ENCODE results near the gene MISP.

MISP gene

DNA sequence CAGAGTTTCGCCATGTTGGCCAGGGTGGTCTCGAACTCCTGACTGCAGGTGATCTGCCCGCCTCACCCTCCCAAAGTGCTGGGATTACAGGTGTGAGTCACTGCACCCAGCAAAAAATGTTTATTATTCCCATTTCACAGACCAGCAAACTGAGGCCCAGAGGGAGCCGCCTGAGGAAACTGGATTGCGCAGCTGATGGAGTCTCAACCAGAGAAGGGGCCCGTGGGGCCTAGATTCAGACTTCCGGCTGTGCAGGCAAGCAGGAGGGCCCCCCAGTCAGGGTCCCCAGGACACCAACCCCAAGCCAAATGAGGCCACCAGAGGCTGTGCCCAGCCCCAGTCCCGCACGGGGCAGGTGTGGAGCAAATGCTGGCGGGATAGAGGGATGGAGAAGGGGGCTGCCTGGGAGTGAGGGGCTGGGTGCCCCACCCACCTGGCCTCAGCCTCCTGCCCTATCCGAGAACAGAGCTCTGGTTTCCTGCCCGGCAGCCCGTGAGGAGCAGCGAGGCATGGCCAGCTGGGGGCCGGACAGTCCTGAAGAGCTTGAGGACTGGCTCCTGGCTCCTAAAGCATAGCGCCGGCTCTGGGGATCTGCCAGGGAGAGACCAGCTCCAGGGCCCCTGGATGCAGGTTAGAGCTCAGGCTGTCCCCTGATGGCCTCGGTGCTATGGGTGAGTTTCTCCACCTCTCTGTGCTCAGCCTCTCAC, 22.0 kb downstream of the MISP start:
- Histone ChIP-seq H3K27me3 (ENCODE audit: insufficient read depth, poor library complexity, severe bottlenecking) (no peaks in the 10 kb centered on the region), H3K27ac (replicated peaks) (no peak overlapping the region), H3K4me3 (replicated peaks; ENCODE audit: insufficient read depth, low read length) (no peak overlapping the region)
- DNase-seq (ENCODE audit: low read depth in 1 of 2, low spot score in 1 of 2) = no peak
- TF ChIP-seq, protein P1, sequence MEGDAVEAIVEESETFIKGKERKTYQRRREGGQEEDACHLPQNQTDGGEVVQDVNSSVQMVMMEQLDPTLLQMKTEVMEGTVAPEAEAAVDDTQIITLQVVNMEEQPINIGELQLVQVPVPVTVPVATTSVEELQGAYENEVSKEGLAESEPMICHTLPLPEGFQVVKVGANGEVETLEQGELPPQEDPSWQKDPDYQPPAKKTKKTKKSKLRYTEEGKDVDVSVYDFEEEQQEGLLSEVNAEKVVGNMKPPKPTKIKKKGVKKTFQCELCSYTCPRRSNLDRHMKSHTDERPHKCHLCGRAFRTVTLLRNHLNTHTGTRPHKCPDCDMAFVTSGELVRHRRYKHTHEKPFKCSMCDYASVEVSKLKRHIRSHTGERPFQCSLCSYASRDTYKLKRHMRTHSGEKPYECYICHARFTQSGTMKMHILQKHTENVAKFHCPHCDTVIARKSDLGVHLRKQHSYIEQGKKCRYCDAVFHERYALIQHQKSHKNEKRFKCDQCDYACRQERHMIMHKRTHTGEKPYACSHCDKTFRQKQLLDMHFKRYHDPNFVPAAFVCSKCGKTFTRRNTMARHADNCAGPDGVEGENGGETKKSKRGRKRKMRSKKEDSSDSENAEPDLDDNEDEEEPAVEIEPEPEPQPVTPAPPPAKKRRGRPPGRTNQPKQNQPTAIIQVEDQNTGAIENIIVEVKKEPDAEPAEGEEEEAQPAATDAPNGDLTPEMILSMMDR (IDR thresholded peaks at IDR 0.05; ENCODE audit: insufficient read depth, low read length) = no peak
- TF ChIP-seq SPI1 (IDR thresholded peaks at IDR 0.05; ENCODE audit: borderline replicate concordance, low read depth) (no peak), POLR2AphosphoS5 (IDR thresholded peaks at IDR 0.05; ENCODE audit: low read depth) (no peak), GABPA (IDR thresholded peaks at IDR 0.05; ENCODE audit: low read depth) (no peak), REST (IDR thresholded peaks at IDR 0.05; ENCODE audit: insufficient replicate concordance, low read depth) (no peak)

DNA sequence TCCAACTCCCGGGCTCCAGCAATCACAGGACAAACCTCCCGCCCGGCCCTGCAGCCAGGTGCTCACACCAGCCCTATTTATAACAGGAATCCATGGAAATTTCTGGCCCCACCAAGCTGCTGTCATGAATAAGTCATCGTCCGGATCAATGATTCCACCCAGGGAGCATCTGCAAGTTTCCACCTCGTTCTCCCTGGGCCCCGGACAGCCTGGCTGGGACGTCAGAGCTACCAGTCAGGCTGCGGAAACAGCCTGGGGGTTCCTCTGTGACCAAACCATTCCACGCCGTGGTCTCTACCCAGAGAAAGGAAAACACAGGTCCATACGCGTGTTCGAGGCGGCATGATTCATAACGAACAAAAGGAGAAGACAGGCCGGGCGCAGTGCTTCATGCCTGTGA, 25.6 kb downstream of the MISP start:
- DNase-seq (ENCODE audit: low read depth in 1 of 2, low spot score in 1 of 2) = no peak
- TF ChIP-seq SPI1 (IDR thresholded peaks at IDR 0.05; ENCODE audit: borderline replicate concordance, low read depth) (no peak), POLR2AphosphoS5 (IDR thresholded peaks at IDR 0.05; ENCODE audit: low read depth) (no peak), GABPA (IDR thresholded peaks at IDR 0.05; ENCODE audit: low read depth) (no peak), REST (IDR thresholded peaks at IDR 0.05; ENCODE audit: insufficient replicate concordance, low read depth) (no peak)
- TF ChIP-seq, protein P1 (IDR thresholded peaks at IDR 0.05; ENCODE audit: insufficient read depth, low read length) = no peak
- no peak overlapping the region for H3K4me3 ChIP-seq (replicated peaks; ENCODE audit: insufficient read depth, low read length)
- H3K27me3 ChIP-seq (ENCODE audit: insufficient read depth, poor library complexity, severe bottlenecking) = no peaks in the 10 kb centered on the region
- no peak overlapping the region for H3K27ac ChIP-seq (replicated peaks)

- no peaks in the 10 kb centered on the region for H3K27me3 ChIP-seq (ENCODE audit: insufficient read depth, poor library complexity, severe bottlenecking)
- peak in 1 of 2 experiments; percentile 77 for DNase-seq (ENCODE audit: low read depth in 1 of 2, low spot score in 1 of 2)
- H3K4me3 ChIP-seq (replicated peaks; ENCODE audit: insufficient read depth, low read length) = no peak overlapping the region
- H3K27ac ChIP-seq (replicated peaks) = no peak overlapping the region
- TF ChIP-seq SPI1 (IDR thresholded peaks at IDR 0.05; ENCODE audit: borderline replicate concordance, low read depth) (no peak), GABPA (IDR thresholded peaks at IDR 0.05; ENCODE audit: low read depth) (no peak), REST (IDR thresholded peaks at IDR 0.05; ENCODE audit: insufficient replicate concordance, low read depth) (no peak), POLR2AphosphoS5 (IDR thresholded peaks at IDR 0.05; ENCODE audit: low read depth) (no peak)
- TF ChIP-seq, protein P1 (IDR thresholded peaks at IDR 0.05; ENCODE audit: insufficient read depth, low read length) = no peak
Observed at GRCh38 chr19:778910-779653, 28.2 kb downstream of the MISP start.
